ENCODE results near the gene NDUFB2. TPM values are rescaled to one million over a fixed set of nuclear protein-coding genes. Genes with fewer than 3 reads are reported as not detected.
A peak's percentile ranks its signal among the peaks of the same experiment; 100 is the strongest.
"Not testable (repeated sequence)": the region's sequence is repeated elsewhere in the genome, so short reads cannot be mapped to it uniquely, and the experiment has no call there.

The NDUFB2 gene
- total RNA-seq, 4 donors from 2014 or later, result 153 to 309 (median 188) TPM

GRCh38 chr7:140674356-140674800, 22.1 kb upstream of the NDUFB2 start:
- TF ChIP-seq POLR2A (IDR thresholded peaks at IDR 0.05) (no peak), CTCF (IDR thresholded peaks at IDR 0.05) (no peak)
- intact Hi-C loops (cut with DNase I; ENCODE audit: low total_unique reads), result no loop called here
- no peak for DNase-seq (ENCODE audit: low spot score in 2 of 2)
- 62 to 63% methylated on average over 5 of the region's 5 CpGs for WGBS, 2 donors
- H3K4me3 ChIP-seq (ENCODE audit: low read depth, poor library complexity, severe bottlenecking), result no peak overlapping the region

- no peak overlapping the region for H3K4me3 ChIP-seq (ENCODE audit: low read depth, poor library complexity, severe bottlenecking)
- TF ChIP-seq CTCF (IDR thresholded peaks at IDR 0.05) (no peak), POLR2A (IDR thresholded peaks at IDR 0.05) (no peak)
- peak in 1 of 2 donors; percentile 78 for DNase-seq (ENCODE audit: low spot score in 2 of 2)
- 56 to 59% methylated on average over 8 of the region's 8 CpGs for WGBS, 2 donors
- intact Hi-C loops (cut with DNase I; ENCODE audit: low total_unique reads), result no loop called here
Observed at GRCh38 chr7:140674899-140675701, 21.4 kb upstream of the NDUFB2 start.

GRCh38 chr7:140675726-140676125, 20.8 kb upstream of the NDUFB2 start:
- TF ChIP-seq CTCF (IDR thresholded peaks at IDR 0.05) (no peak), POLR2A (IDR thresholded peaks at IDR 0.05) (no peak)
- peak in 1 of 2 donors; percentile 73 for DNase-seq (ENCODE audit: low spot score in 2 of 2)
- intact Hi-C loops (cut with DNase I; ENCODE audit: low total_unique reads), result no loop called here
- 80 to 84% methylated on average over 4 of the region's 4 CpGs for WGBS, 2 donors
- H3K4me3 ChIP-seq (ENCODE audit: low read depth, poor library complexity, severe bottlenecking), result no peak overlapping the region

- WGBS, 2 donors, result 82 to 83% methylated on average over 3 of the region's 3 CpGs
- intact Hi-C loops (cut with DNase I; ENCODE audit: low total_unique reads), result no loop called here
- DNase-seq (ENCODE audit: low spot score in 2 of 2), result no peak
- no peak overlapping the region for H3K4me3 ChIP-seq (ENCODE audit: low read depth, poor library complexity, severe bottlenecking)
- TF ChIP-seq POLR2A (IDR thresholded peaks at IDR 0.05), result no peak
- no peak for TF ChIP-seq CTCF (IDR thresholded peaks at IDR 0.05)
Observed at GRCh38 chr7:140676306-140676705, 20.2 kb upstream of the NDUFB2 start.

- WGBS, 2 donors, result 94% methylated on average over 11 of the region's 11 CpGs
- H3K4me3 ChIP-seq (ENCODE audit: low read depth, poor library complexity, severe bottlenecking); intact Hi-C loops (cut with DNase I; ENCODE audit: low total_unique reads): not testable (repeated sequence)
- peak in 1 of 2 donors; percentile 34 for DNase-seq (ENCODE audit: low spot score in 2 of 2)
Observed at GRCh38 chr7:140676956-140677355, 19.6 kb upstream of the NDUFB2 start.

- 92 to 96% methylated on average over 3 of the region's 3 CpGs for WGBS, 2 donors
- intact Hi-C loops (cut with DNase I; ENCODE audit: low total_unique reads), result no loop called here
- TF ChIP-seq CTCF (IDR thresholded peaks at IDR 0.05) (no peak), POLR2A (IDR thresholded peaks at IDR 0.05) (no peak)
- no peak for DNase-seq (ENCODE audit: low spot score in 2 of 2)
- H3K4me3 ChIP-seq (ENCODE audit: low read depth, poor library complexity, severe bottlenecking), result no peak overlapping the region
Observed at GRCh38 chr7:140677496-140677895, 19.0 kb upstream of the NDUFB2 start.
